ENCODE measurements around the gene NT5DC2. TPM values are rescaled to one million over a fixed set of nuclear protein-coding genes. Genes with fewer than 3 reads are reported as not detected.

Gene NT5DC2
- 90.1 to 108 TPM (median 96.0 TPM) in 5 replicates for total RNA-seq (2022; extraction: Qiagen RNA extraction; ENCODE audit: low read depth)

DNA sequence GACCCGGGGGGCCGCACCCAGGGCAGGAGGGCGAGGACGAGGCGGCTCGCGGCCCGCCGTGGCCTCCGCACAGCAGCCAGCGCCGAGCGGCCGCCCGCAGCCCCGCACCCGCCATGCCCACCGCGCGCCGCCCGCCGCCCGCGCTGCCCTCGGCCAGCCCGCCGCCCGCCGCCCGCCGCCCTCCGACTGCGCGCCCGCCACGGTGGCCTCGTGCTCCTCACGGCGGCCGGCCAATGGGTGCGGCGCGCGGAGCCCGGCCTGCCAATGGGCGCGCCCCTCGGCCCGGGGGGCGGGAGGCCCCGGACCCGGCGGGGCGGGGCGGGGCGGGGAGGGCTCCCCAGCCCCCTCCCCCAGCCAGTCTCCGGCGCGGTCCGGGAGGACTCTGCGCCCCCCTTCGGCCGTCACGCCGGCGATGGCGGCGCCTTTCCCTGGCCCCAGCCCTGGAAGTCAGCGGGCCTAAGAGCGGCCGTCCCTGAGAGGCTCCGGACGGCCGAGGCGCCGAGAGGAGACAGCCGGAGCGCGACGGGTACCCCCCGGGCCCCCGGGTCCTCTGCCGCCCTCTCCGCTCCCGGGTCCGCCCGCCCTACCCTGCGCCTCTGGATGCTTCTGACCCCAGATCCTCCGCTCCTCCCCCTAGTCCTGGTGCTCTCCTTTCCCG, at the start of gene NT5DC2:
TSS of gene NT5DC2 (minus strand) at position 235 of the 658 bp plus-strand sequence. CDS start at position 115, 120 bp downstream.

GRCh38 chr3:52536369-52537164, 2.9 kb upstream of the NT5DC2 start, which contains the start of gene UQCC5:
TSS of gene UQCC5 (plus strand) at chr3:52536605. CDS start at chr3:52536756, 151 bp downstream.

DNA sequence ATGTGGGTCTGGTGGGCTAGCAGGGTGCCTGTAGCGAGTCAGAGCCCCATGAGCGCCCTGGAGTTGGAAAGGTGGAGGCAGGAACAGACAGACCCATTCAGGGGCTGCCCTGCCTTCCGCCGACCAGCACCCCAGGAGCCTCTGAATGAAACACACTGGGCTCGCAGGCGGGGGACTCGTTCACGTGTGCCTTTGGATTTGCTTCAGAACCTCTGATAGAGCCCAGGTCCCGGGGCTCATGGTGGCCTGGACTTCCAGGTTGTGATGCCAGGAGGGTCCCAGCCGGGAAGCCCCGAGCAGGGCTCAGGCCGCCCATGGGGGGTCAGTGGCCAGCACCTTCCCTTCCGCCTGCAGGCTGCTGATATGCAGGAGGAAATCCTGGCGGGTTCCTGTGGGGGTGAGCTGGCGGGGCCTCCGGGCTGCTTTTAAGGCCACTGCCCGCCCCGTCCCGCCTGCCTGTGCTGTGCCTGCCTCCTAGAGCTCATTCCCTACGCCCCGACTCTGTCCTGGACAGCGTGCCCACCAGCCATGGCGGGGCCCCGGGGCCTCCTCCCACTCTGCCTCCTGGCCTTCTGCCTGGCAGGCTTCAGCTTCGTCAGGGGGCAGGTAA, 38.7 kb downstream of the NT5DC2 start, which contains the start of gene STAB1:
TSS of gene STAB1 (plus strand) at position 453 of the 610 bp plus-strand sequence. CDS start at position 529, 76 bp downstream.

Other genes with a start within 250 kb of the NT5DC2 start
- 3.6 to 4.8 TPM (median 4.3 TPM) in 5 replicates for gene GLYCTK, start 246.0 kb downstream of the NT5DC2 start, total RNA-seq (2022; extraction: Qiagen RNA extraction; ENCODE audit: low read depth)
- gene DNAH1, start 217.5 kb downstream of the NT5DC2 start, total RNA-seq (2022; extraction: Qiagen RNA extraction; ENCODE audit: low read depth): 0.72 to 1.1 TPM (median 0.85 TPM) in 5 replicates
- gene BAP1, start 123.8 kb downstream of the NT5DC2 start, total RNA-seq (2022; extraction: Qiagen RNA extraction; ENCODE audit: low read depth): 32.8 to 40.9 TPM (median 40.1 TPM) in 5 replicates
- 2.5 to 3.4 TPM (median 3.0 TPM) in 5 replicates for gene PHF7, start 123.2 kb downstream of the NT5DC2 start, total RNA-seq (2022; extraction: Qiagen RNA extraction; ENCODE audit: low read depth)
- 0.03 to 0.30 TPM (median 0.09 TPM) in 5 replicates for gene SEMA3G, start 88.8 kb downstream of the NT5DC2 start, total RNA-seq (2022; extraction: Qiagen RNA extraction; ENCODE audit: low read depth)
- gene TNNC1, start 79.8 kb downstream of the NT5DC2 start, total RNA-seq (2022; extraction: Qiagen RNA extraction; ENCODE audit: low read depth): 1.2 to 2.0 TPM (median 1.4 TPM) in 5 replicates
- gene NISCH, start 78.3 kb downstream of the NT5DC2 start, total RNA-seq (2022; extraction: Qiagen RNA extraction; ENCODE audit: low read depth): 10.2 to 16.1 TPM (median 14.6 TPM) in 5 replicates
- not detected in 5 replicates for gene STAB1, start 38.5 kb downstream of the NT5DC2 start, total RNA-seq (2022; extraction: Qiagen RNA extraction; ENCODE audit: low read depth)
- 52.0 to 85.4 TPM (median 56.0 TPM) in 5 replicates for gene UQCC5, start 2.7 kb upstream of the NT5DC2 start, total RNA-seq (2022; extraction: Qiagen RNA extraction; ENCODE audit: low read depth)
- 12.6 to 20.0 TPM (median 18.3 TPM) in 5 replicates for gene PBRM1, start 152.1 kb upstream of the NT5DC2 start, total RNA-seq (2022; extraction: Qiagen RNA extraction; ENCODE audit: low read depth)
- 99.4 to 152 TPM (median 112 TPM) in 5 replicates for gene GNL3, start 152.2 kb upstream of the NT5DC2 start, total RNA-seq (2022; extraction: Qiagen RNA extraction; ENCODE audit: low read depth)
- gene GLT8D1, start 171.9 kb upstream of the NT5DC2 start, total RNA-seq (2022; extraction: Qiagen RNA extraction; ENCODE audit: low read depth): 33.1 to 41.7 TPM (median 37.2 TPM) in 5 replicates
- gene SPCS1, start 172.2 kb upstream of the NT5DC2 start, total RNA-seq (2022; extraction: Qiagen RNA extraction; ENCODE audit: low read depth): 142 to 172 TPM (median 166 TPM) in 5 replicates
- 12.3 to 15.7 TPM (median 15.0 TPM) in 5 replicates for gene NEK4, start 237.1 kb upstream of the NT5DC2 start, total RNA-seq (2022; extraction: Qiagen RNA extraction; ENCODE audit: low read depth)
- not detected in 5 replicates for gene ITIH1, start 243.7 kb upstream of the NT5DC2 start, total RNA-seq (2022; extraction: Qiagen RNA extraction; ENCODE audit: low read depth)